SW480 (cell line): ENCODE results near the gene STK4.
"Not testable (repeated sequence)": the region's sequence is repeated elsewhere in the genome, so short reads cannot be mapped to it uniquely, and the experiment has no call there.

Source experiments
- DNase-seq: peaks from one replicate; pipeline ENCODE4 v3.0.0-alpha.2; 2016; ENCODE audit warnings: low spot score

STK4 gene

DNA sequence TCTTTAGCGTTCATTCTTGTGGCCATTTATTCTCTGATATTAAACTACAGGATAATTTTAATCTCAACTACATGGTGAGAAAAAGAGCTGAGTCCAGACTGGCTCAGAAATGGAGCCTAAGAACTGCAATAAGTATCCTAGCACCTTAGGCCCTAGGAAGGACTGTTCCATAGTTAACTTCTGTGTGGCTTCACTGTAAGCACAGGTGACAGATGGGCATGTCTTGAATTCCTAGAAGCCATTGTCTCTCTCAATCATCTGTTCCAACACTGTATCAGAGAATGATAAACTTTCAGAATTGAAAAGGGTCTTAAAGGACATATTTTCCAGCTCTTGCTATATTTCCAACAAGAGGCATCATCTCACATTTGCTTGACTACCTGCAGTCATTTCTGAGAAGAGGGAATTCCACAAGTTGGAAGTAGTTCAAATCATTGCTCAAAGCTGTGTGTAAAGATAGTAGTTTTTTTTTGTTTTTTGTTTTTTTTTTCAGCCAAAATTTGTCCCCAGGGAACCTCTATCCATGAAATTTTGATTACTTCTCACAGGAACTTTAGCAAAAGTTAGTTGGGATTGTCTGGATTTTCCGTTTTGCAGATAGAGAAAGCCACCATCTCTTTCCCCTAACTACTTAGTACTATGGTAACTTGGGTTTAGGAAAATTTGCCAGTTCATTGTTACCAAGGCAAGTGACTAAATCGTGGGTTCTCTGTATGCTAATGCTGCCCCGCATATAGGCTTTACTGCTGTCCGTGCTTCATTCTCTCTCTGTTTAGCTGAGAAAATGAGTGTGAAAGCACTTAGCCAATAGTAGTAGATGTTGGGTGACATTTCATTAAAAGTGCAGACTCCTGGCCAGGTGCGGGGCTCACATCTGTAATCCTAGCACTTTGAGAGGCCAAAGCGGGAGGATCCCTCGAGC lies 87.4 kb downstream of the STK4 start:
- no peak for DNase-seq

DNA sequence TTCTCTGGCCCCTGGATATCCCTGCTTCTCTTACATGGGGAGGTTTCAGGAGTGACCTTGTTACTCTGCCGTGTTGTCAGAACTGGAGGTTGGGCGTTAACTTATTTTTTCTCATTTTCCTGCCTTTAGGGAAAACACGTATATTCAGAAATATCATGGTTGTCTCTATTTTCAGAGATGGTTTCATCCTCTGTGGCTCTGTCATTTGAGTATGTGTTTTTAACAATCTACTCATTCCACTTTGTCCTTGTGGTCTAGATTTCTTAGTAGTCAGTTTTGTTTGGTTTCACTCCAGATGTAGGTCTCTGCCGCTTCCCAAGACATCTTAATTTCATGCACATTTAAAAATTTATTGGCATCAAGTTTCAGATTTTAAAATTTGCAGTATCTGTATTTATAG lies 88.7 kb downstream of the STK4 start:
- no peak for DNase-seq

DNA sequence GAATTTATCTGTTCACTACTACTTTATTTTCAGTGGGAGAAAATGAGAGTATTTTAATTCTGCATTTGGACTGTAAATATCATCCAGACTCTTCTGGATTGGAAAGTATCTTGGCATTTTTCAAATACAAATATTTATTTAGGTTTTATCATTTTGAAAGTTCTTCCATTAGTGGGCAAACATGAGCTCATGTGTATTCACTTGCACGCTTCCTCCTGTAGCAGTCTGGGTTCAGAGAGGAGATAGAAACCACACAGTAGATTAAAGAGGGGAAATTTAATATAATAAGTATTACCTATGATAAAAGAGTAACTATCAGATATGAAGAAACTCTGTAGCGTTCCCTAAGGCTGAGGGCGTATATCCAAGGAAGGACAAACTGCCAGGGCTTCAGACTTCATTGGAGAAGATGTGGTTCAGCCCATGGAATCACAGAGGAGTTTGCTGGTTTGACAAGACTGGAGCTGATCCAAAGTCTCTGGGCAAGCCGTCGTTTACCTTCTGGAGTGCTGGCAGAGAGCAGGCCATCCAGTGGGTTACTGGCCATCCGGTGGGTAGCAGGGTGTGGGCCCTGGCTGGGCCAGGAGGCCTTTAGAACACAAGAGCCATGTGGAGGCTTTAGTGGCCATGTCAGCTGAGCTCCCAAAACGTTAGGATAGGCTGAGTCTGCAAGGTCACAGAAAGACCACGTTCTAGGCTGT lies 90.3 kb downstream of the STK4 start:
- DNase-seq, result no peak

DNA sequence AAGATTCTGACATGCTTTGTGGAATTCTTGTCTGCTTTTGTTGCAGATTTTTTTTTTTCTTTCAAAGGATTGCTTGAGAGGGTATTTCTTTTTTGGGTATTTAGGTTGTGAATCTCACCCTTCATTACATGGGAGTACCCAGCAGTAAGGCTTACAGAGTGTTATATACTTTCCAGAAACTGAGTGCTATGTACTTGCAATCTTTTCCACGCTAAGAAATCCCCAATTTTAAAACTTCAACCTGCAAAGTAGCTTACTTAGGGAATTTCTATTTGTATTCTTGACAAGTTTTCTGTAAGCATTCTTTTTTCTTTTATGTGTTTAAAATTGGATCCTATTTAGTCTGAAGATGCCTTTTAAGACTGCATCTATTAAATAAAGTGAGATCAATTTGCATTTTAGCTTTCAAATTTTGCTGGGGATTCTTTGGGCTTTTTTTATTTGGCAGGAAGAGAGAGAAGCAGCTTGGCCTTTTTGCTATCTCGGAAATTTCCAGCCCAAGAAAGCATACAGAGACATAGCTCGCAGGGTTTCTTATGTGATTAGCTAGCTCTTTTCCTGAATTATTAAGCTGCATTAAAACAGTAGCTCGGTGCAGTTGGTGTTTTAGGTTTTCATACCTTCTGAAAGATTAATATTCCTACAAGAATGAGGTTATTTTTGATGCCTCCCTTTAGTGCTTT lies 92.0 kb downstream of the STK4 start:
- no peak for DNase-seq

DNA sequence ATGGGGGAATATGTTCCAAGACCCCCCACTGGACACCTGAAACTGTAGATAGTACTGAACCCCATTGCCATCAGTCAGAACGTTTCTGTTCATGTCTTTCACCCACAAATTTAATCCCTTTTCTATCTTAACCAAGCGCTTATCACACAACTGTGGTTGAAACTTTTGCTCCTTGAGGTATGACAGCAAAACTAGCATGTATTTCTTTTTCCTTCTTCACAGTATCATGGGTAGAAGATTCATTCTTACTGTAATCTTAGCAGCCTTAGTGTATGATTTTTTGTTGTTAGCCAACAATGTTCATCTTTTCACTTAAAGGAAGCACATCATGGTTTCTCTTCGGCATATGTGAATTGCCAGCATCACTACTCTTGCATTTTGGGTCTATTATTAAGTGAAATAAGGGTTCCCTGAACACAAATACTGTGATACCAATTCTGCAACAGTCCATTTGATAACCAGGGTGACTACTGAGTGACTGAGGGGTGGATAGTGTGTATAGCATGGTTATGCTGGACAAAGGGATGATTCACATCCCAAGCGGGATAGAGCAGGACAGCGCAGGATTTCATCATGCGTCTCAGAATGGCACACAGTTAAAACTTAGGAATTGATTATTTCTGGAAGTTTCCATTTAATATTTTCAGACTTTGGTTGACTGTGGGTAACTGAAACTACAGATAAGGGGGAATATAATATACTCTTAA lies 92.9 kb downstream of the STK4 start:
- DNase-seq, result no peak

DNA sequence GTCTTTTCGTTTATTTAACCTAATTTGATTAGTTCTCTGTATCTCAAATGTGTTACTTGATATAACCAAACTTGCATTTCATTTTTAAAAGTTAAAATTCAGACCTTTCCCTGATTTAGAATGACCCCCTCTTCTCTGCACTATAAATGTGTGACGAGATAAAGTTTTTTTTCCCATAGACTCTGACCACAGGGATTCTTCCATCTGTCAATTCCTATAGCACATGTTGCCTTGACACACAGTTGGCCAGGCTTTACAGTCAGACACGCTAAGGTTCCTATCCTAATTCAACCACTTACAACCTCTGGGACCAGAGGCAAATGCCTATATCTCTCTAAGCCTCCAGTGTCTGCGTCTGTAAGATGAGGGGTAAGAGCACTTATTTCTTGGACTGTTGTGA lies 94.0 kb downstream of the STK4 start:
- no peak for DNase-seq

DNA sequence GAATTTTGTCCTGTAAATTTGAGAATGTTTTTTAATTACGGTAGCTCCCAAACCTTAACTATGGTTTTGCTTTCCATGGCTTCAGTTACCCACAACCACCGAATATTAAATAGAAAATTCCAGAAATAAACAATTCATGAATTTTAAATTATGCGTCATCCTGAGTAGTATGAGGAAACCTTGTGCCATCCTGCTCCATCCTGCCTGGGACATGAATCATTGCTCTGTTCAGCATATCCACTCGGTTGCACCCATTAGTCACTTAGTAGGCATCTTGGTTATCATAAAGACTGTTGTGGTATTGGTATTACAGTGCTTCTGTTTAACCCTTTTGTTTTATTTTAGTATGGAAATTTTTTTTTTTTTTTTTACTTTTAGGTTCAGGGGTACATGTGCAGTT lies 94.9 kb downstream of the STK4 start:
- DNase-seq, result peak; percentile 56

DNA sequence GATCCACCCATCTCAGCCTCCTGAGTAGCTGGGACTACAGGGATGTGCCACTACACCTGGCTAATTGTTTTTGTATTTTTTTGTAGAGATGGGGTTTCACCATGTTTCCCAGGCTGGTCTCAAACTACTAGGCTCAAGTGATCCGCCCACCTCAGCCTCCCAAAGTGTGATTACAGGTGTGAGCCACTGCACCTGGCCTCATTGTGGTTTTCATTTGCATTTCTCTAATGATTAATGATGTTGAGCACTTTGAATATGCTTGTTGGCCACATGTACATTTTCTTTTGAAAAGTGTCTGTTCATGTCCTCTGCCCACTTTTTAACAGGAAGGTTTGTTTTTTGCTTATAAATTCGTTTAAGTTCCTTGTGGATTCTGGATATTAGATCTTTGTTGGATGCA lies 96.8 kb downstream of the STK4 start:
- not testable (repeated sequence) for DNase-seq

DNA sequence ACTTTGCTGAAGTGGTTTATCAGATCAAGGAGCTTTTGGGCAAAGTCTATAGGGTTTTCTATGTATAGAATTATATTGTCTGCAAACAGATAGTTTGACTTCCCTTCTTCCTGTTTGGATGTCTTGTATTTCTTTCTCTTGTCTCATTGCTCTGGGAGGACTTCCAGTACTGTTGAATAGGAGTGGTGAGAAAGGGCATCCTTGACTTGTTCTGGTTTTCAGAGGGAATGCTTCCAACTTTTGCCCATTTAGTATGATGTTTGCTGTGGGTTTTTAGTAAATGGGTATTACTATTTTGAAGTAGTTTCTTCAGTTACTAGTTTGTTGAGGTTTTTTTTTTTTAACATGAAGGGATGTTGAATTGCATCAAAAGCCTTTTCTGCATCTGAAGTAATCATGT lies 98.5 kb downstream of the STK4 start:
- DNase-seq, result no peak

DNA sequence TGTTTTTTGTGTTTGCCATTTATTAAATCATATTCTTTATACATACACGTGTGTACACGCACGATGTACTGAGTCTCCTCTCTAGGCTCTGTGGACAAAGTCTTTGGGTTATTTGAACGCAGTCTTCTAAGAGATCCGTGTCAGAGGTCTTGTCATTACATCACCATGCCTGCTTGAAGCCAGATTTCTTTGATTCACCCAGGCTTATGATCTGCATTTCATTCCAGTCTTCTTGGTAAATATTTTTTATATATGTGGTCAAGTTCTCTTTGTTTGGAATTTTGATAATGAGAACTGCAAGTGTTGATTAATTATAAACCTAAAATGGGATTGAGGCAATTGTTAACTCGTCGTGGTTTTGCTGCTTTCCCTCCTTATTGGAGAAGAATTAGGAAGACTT lies 100.1 kb downstream of the STK4 start:
- no peak for DNase-seq

DNA sequence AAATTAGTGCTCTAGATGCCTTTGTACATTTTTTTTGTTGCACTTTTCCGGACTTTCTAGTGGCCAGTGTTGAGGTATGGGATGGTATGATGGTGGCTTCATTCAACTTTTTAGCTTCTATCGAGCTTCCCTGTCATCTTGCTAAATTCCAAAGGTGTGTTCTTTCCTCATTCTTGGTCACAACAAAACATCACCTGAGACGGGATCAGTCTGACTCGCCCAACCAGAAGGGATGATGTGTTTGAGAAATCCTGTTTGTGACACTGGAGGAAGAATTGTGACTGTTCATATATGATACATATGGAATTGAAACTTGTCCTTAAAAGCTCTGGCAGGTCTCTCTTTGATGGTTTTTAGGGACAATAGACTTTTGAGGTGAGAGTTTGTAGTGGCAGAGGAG lies 100.8 kb downstream of the STK4 start:
- no peak for DNase-seq

DNA sequence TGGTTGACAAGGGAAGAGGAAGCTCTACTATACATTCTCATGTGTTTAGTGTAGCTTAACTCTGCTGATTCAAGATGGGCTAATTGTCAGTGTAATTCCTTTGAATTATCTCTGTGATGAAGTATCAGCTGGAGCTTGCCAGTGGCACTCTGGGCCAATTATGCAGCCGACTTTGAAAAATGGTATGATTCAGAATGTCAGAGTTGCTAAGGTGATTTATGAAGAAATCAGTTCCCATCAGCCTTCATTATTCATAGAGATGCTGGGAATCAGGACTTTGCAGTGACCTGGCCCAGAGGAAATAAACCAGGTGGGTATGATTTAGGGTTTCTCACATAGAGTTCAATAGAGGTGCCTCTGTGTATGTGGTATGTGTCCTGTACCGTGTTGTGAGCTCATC lies 101.2 kb downstream of the STK4 start:
- no peak for DNase-seq

DNA sequence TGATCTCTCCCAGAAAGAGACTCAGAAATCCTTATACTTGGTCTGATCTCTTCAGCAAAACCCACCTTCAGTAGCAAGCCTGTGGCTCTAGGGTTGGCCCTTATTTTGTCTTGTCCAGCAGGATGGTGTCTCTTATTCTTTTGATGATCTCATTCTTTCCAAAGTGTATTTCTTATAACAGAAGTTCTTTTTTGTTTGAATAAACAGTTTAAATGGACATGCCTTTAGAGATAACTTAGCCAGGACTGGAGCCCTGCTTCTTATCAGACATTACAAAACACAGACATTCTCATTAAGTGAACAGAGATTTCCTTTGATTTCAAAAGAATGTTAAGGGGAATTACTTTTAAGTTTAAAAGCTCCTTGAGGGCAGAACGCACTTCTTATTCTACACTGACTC lies 102.9 kb downstream of the STK4 start:
- no peak for DNase-seq

DNA sequence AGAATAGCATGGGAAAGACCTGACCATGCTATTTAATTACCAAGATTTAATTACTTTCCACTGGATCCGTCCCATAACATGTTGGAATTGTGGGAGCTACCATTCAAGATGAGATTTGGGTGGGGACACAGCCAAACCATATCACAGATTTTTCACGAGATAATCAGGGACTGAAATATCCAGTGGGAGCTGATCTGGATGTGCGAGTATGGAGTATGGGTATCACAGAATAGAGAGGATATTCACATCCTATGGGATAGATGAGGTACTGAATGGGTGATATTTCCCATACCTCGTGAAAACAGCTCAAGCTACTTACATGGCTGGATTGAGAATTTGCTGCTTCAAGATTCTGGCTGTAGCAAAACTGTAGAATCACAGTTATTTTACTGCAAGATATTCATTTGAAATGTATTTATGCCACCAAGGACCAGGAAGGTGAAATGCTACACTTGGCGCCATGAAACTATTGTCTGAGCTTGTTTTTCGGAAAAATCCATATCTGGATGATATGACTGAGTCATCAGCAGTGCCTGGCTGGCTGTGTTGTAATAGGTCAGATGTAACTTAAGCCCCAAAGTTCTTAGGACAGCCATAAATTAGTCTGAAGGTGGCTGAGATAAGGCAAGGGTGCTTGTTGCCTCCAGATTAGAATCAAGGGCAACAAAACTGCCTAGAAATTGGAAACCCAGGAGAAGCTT lies 104.8 kb downstream of the STK4 start:
- no peak for DNase-seq

DNA sequence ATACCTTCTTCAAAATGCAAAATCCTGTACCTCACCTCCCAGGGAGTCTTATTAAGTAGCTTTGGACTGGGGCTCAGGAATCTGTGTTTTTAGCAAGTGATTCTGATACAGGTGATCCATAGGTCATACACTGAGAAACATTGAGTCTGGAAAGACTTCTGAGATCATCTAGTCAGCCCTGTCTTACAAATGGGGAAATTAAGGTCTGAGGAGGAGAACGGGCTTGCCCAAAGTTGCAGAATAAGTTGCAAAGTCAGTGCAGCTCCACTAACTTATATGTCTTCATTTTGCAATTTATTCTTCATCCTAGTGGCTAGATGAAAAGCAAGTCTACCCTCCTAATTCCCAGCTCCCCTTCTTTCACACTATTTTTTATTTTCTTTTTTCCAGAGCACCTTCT lies 105.8 kb downstream of the STK4 start:
- DNase-seq, result no peak

DNA sequence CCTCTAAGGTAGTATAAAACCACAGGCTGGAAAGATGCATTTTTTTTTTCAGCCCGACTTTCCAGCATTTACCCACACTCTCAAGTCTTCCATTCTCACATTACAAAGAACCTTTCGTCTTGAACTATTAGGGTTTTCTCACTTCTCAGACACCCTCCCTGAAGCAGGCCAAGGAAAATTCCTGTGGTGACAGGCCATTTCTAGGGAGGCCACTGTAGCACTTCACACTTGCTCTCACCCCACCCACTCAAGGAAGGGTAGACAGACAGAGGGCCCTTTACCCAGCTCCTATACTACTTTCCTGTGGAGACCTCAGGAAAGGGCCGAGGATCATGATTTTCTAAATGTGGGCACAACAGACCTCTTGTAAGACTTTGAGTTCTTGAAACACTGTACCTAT lies 106.9 kb downstream of the STK4 start:
- no peak for DNase-seq

DNA sequence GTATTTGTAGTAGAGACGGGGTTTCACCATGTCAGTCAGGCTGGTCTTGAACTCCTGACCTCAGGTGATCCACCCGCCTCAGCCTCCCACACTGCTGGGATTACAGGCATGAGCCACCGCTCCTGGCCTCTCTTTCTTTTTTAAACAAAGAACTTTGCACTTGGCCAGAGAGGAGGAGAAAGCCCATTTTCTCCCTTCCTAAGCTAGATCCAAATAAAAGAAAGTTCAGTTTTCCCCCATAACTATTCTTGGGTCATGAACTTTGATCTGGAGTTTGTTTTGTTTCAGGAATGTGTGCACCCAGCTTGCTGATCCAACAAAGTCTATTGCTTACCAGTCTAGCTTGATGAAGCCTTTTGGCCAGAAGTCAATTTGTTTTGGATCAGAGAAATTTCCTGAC lies 111.2 kb downstream of the STK4 start:
- DNase-seq, result no peak

DNA sequence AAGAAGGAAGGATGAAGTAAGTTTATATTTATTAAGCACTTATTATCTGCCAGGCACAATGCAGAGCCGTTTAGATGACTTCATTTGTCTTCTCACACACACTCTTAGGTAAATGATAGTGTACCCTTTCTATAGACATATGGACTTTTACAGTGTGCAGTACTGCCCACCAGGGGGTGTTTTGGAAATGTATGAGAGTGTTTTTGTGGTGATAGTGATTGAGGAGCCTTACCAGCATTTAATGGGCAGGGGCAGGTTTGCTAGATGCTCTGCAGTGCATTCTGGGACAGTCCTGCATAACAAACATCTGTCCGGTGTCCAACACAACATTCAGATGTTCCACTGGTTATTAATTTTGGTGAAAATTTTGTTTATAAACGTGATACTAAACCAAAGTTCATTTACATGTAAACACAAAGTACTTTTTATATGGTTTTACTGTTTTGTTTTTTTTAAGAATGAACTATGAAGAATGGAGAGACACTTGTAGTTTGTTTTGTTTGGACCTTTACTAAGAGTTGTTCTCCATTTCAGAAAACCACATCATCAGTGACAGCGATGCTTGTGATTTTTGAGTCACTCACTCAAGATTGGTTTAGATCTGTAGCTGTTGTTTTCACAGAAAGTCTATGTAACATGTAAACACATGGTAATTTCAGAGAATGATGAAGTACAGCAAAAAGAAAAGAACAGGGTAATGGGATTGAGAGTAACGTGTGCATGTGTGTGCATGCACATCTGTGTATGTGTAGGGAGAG lies 114.7 kb downstream of the STK4 start:
- peak; percentile 30 for DNase-seq

DNA sequence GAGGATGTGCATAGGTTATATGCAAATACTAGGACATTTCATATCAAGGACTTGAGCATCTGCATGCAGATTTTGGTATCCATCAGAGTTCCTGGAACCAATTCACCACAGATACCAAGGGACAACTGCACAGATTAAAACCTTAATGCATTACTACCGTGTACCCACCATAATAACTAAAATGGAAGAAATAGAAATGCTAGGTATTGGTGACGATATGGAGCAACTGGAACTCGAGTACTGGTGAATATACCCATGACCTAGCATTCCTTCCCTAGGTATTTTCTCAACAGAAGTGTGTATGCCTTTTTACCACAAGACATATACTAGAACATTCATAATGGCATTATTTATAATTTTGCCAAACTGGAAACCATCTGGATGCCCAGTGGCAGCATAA lies 116.2 kb downstream of the STK4 start:
- DNase-seq, result no peak

DNA sequence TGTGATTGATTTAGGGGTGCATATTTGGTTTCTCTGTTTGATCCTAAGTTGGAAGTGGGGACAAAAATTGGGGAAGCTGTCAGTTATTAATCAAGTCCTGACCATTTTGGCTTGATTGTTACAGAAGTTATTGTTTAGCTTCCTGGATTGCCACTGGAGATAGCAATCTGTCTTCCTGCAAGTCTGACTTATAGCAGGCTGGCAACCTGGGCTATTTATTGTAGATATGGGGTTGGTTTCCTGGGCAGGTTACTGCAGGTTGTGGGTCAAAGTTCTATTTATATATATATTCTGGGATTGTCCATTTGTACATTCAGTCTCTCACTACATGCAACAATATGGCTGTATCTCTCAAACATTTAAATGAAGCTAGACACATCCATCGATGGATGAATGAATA lies 116.8 kb downstream of the STK4 start:
- DNase-seq, result no peak

DNA sequence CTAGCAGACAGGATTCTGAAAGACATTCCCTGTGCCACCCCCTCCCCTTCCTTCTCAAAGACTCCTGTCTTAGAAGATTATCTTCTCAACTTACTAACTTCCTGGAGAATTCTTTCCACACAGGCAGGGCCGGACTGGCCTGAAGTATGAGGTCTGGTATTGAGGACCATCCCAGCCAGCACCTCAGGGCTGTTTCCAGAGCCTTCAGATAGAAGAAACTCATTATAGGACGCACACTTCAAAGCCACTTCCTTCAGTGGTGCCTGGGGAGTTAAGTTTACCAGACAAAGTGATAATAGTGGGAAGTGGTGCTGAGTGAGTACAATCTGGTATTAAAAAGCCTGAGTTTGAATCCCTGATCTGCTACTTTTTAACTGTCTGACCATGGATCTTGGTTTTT lies 119.0 kb downstream of the STK4 start:
- DNase-seq, result no peak
